Transverse colon (tissue), 3 donors: ENCODE measurements around the gene YAP1.

ENCODE experiments used
- CTCF ChIP-seq, 5 experiments: fragments of 200-600 bp in 3 of 5; fragments of 450-650 bp in 2 of 5; sonication (generic) in 3 of 5; IDR thresholded peaks; 1 replicate in 2 of 5; 2 replicates in 3 of 5; pipeline ENCODE4 v1.5.1; 2016 to 2017; ENCODE audit warnings: antibody characterized with exemption in 5 of 5, inconsistent platforms in 3 of 5, mild to moderate bottlenecking in 2 of 5, moderate library complexity in 1 of 5
- EP300 ChIP-seq: sonication (generic); formaldehyde crosslinking; IDR thresholded peaks from one replicate; pipeline ENCODE4 v1.6.1; 2017; ENCODE audit warnings: antibody characterized with exemption, low read depth
- POLR2A ChIP-seq: fragments of 450-650 bp; IDR thresholded peaks from one replicate; pipeline ENCODE4 v1.6.1; 2016; ENCODE audit warnings: antibody characterized with exemption, mild to moderate bottlenecking, moderate library complexity

GRCh38 chr11:102276362-102276761, 166.1 kb downstream of the YAP1 start:
- TF ChIP-seq CTCF (IDR thresholded peaks at IDR 0.05) (no peak), POLR2A (no peak), EP300 (no peak)
